GM19023 (cell line): ENCODE data around the gene PTPRO.

Experiments
- ATAC-seq: cut with Tn5 transposase; IDR thresholded peaks from one replicate; pipeline ENCODE4 v1.9.1; 2021; ENCODE audit warnings: mild to moderate bottlenecking, moderate library complexity; ENCODE audit not compliant: unreplicated experiment

The PTPRO gene

GRCh38 chr12:15322164-15323061 lies at the start of gene PTPRO:
Gene PTPRO (plus strand): TSS chr12:15322508.
- no peak for ATAC-seq

- no peak for ATAC-seq
Measured at GRCh38 chr12:15273896-15274295, 48.4 kb upstream of the PTPRO start.

GRCh38 chr12:15274561-15274967 lies 47.7 kb upstream of the PTPRO start:
- ATAC-seq, result no peak

DNA sequence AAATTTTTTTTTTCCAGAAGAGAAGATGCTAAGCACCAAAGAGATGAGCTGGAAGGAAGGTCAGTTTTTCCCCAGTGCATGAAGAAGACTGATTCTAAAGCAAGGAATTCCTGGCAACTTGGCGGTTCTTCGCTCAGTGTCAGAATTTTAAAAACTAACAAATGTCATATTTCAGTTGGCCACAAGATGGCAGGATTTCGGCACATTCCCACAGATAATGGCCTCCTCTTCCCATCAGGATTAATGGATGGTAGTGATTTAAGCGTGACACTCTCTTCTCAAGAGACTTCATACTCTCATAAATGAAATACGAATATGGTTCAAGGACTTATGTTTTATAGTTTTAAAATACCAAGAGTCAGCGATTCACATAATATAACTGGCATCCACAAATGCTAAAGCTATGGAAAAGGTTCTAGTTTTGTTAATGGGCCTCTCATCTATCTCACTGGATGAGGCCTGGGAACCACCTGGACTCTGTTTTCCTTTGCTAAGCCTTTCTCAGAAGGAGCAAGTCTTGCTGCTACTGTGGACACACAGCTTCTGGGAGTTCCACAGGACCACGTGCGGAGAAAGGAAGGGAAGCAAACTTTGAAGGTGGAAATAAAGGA lies 46.1 kb upstream of the PTPRO start:
- no peak for ATAC-seq

- ATAC-seq, result peak; percentile 71
Measured at GRCh38 chr12:15278816-15279658, 43.3 kb upstream of the PTPRO start.

DNA sequence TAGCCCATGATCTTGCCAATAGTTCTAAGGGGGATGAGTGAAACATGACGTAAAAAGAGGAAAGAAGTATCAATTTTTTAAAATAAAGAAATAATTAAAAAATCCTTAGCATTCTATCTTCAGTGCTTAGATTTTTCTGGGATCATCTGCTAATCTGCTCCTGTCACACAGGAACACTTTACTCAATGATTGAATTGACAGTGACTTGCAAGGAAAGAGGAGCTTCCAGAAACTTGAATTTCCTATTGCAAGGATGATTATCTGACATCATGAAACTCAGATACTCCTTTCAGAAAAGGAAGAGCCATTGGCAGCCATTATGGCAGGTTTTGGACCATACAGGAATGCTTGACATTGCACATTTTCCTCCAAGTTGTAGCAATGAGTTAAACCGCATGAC lies 41.4 kb upstream of the PTPRO start:
- no peak for ATAC-seq

- no peak for ATAC-seq
Measured at GRCh38 chr12:15289192-15289591, 33.1 kb upstream of the PTPRO start.

- no peak for ATAC-seq
Measured at GRCh38 chr12:15293731-15294130, 28.6 kb upstream of the PTPRO start.

DNA sequence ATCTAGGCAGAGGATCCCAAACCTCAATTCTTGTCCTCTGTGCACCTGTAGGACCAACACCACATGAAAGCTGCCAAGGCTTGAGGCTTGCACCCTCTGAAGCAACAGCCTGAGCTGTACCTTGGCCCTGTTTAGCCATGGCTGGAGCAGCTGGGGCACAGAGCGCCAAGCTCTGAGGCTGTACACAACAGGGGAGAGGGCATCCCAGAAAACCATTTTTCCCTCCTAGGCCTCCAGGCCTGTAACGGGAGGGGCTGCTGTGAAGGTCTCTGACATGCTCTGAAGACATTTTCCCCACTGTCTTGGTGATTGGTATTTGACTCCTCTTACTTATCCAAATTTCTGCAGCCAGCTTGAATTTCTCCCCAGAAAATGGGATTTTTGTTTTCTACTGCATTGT lies 22.4 kb upstream of the PTPRO start:
- no peak for ATAC-seq

DNA sequence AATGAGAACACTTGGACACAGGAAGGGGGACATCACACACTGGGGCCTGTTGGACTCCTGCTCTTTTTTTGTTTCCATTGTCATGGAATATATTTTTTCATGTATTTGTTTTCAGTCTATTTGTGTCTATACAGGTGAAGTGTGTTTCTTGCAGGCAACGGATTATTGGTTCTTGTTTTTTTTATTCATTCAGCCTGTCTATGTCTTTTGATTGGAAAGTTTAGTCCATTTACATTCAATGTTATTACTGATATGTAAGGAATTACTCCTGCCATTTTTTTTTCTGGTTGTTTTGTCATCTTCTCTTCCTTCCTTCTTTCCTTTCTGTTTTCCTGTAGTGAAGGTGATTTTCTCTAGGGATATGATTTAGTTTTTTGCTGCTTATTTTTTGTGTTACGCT lies 18.0 kb upstream of the PTPRO start:
- ATAC-seq, result no peak

DNA sequence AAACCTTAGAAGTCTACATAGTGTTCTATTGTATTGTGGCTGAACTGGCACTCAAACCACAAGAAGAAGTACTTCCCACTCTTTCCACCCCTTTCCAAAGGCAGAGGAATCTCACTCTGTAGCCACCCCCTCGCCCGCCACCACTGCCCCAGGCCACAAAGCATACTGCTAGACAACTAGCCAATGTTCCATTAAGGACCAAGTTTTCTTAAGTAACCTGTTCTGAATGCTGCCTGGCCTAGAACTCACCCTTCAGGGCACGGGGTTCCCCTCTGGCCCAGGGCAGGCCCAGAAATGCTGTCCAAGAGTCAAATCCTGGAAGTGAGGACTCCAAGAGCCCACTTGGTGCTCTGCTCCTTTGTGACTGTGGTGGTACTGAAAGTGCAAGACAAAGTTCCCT lies 15.7 kb upstream of the PTPRO start:
- no peak for ATAC-seq

GRCh38 chr12:15307079-15307478 lies 15.2 kb upstream of the PTPRO start:
- no peak for ATAC-seq

DNA sequence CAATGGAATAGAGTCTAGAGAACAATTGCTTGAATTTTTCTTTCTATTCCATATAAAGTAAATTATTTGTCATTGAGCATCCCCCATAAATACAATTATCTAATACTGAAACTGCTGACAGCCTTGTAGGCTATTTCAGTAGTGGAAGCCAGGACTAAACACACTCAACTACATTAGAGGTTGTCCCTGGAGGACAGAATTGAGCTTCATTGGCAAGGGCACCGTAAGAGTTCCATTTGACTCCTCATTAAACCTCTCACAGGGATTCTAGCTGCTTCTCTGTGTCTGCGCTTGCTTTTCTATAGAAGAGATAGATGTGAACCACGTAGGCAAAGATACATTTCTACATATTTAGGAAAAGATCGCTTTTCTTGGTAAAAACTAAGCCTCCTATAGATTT lies 3.5 kb upstream of the PTPRO start:
- ATAC-seq, result no peak

GRCh38 chr12:15320881-15321280 lies 1.4 kb upstream of the PTPRO start:
- ATAC-seq, result no peak

GRCh38 chr12:15323480-15323879 lies 1.2 kb downstream of the PTPRO start:
- ATAC-seq, result no peak

DNA sequence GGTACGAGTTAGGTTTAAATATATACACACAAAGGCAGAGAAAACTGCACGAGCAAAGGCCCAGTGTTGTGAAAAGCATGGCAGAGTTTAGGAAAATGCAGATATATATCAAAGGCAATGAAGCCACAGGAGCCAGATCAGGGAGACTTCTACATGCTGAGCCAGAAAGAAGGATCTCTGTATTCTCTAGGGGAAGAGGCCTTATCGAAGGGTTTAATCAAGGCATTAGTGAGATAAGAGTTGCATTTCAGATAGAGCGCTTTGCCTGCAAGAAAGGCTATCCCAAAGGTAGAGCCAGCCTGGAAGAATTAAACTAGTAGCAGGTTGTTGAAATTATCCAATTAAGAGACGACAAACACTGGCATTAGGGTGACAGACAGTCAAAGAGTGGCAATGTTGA lies 7.6 kb downstream of the PTPRO start:
- no peak for ATAC-seq

DNA sequence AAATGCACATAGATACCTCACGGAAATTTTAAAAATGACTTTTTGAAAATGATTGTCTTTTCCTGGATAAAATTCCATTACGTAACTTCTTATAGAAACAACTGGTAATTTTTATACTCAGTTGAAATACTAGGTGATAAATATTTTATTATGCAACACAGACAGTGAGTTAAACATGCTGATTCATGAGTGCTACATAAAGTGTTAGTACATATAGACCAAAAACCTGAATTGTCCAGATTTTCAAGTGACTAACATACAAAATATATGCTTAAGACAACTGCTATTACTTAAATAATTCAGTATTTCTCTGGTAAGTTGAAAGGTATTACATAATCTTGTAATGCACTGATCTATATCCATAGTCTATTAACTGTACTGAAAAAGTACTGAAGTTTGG lies 11.9 kb downstream of the PTPRO start:
- ATAC-seq, result no peak

DNA sequence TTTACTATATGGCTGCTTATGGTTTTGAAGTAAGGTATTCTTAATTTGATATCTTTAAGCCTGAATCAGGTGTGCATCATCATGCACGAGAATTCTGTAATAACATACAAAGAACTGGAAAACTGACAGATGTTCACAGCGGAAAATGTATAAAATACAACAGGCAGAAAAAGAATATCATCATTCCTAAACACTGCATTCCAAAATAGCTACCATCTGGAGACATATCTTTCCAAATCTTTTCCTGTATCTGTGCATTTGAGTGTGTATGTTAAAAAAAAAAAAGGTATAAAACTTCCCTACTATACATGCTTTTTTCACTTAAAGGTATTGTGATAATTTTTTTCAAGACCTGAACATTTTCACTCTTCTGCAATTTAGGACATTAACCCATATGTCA lies 13.7 kb downstream of the PTPRO start:
- no peak for ATAC-seq

GRCh38 chr12:15336768-15337553 lies 14.7 kb downstream of the PTPRO start:
- no peak for ATAC-seq

- no peak for ATAC-seq
Measured at GRCh38 chr12:15341371-15341770, 19.1 kb downstream of the PTPRO start.

DNA sequence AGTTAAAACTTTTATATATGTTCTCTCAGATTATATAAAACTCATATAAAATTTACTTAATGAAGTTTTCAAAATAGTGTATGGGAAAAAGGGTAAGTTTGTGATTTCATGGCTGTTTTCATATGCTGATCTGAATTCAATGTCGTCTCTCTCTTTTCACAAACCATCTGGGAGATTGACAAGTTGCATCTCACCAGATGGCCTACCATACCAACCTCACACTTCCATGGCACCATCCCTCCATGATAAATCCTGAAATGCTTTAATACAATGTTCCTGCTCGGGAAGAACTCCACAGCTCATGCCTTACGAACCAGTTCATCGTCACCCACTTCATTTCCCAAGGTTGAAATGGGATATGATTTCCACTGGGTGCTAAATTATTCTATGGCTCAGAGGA lies 22.3 kb downstream of the PTPRO start:
- no peak for ATAC-seq
